ENCODE data around the gene DNAJB14. TPM values are rescaled to one million over a fixed set of nuclear protein-coding genes. Genes with fewer than 3 reads are reported as not detected.

The DNAJB14 gene
- total RNA-seq, 1 donor from 2014 or later: 48.8 TPM

GRCh38 chr4:99945718-99946355, 581 bp downstream of the DNAJB14 start:
- TF ChIP-seq CTCF (IDR thresholded peaks at IDR 0.05): no peak
- Mint-ChIP-seq H3K27me3 (no peaks in the 10 kb centered on the region), H3K27ac (peak overlapping the region; percentile 96), H3K4me3 (peak overlapping the region; percentile 98), H3K9me3 (peaks cover 4% of the 10 kb centered on the region), H3K4me1 (peaks cover 55% of the 10 kb centered on the region), H3K36me3 (ENCODE audit: low read depth) (peaks cover 38% of the 10 kb centered on the region)
- ChIA-PET POLR2A (interaction anchor here (0.8 to 3.7 kb wide), 9 partner anchors 9 to 857 kb away, joined by 3 to 57 read pairs (median 7); partner anchors contain the start of genes ADH5, DAPP1, LAMTOR3 and TRMT10A), CTCF (interaction anchor here (0.6 to 3.5 kb wide), 2 partner anchors 134 to 1654 kb away, joined by 3 to 31 read pairs; no protein-coding TSS in a partner anchor)
- ATAC-seq (ENCODE audit: low read depth) (peak; percentile 2), DNase-seq (no peak)
- intact Hi-C loops (cut with micrococcal nuclease): loop anchor here (5.0 kb wide), 4 partner anchors 146 to 1804 kb away; partner anchors contain the start of gene STPG2

GRCh38 chr4:99943904-99944437, 2.4 kb downstream of the DNAJB14 start:
- no peak for ATAC-seq (ENCODE audit: low read depth)
- no peak for TF ChIP-seq CTCF (IDR thresholded peaks at IDR 0.05)
- H3K36me3 Mint-ChIP-seq (ENCODE audit: low read depth): peaks cover 44% of the 10 kb centered on the region
- peaks cover 60% of the 10 kb centered on the region for H3K4me1 Mint-ChIP-seq
- H3K27ac Mint-ChIP-seq: no peak overlapping the region
- intact Hi-C loops (cut with micrococcal nuclease): loop anchor here (2.0 kb wide), 1 partner anchor 19 kb away; no protein-coding TSS in a partner anchor
- no peak for DNase-seq
- no peak overlapping the region for H3K4me3 Mint-ChIP-seq
- ChIA-PET POLR2A (interaction anchor here (1.0 kb wide), 1 partner anchor 128 kb away, joined by 3 read pairs; the partner anchor contains the start of gene DAPP1), CTCF (no interaction called here)
- no peaks in the 10 kb centered on the region for H3K27me3 Mint-ChIP-seq
- H3K9me3 Mint-ChIP-seq: peaks cover 4% of the 10 kb centered on the region

- TF ChIP-seq CTCF (IDR thresholded peaks at IDR 0.05): no peak
- no peak for DNase-seq
- POLR2A ChIA-PET: interaction anchor here (0.6 kb wide), 1 partner anchor 99 kb away, joined by 6 read pairs; no protein-coding TSS in a partner anchor
- H3K27me3 Mint-ChIP-seq: no peaks in the 10 kb centered on the region
- peaks cover 46% of the 10 kb centered on the region for H3K36me3 Mint-ChIP-seq (ENCODE audit: low read depth)
- no peak for ATAC-seq (ENCODE audit: low read depth)
- H3K27ac Mint-ChIP-seq: no peak overlapping the region
- H3K4me1 Mint-ChIP-seq: peaks cover 21% of the 10 kb centered on the region
- peaks cover 8% of the 10 kb centered on the region for H3K9me3 Mint-ChIP-seq
- no peak overlapping the region for H3K4me3 Mint-ChIP-seq
- CTCF ChIA-PET: no interaction called here
- intact Hi-C loops (cut with micrococcal nuclease): no loop called here
Observed at GRCh38 chr4:99938243-99938753, 8.1 kb downstream of the DNAJB14 start.

GRCh38 chr4:99934891-99935290, 11.5 kb downstream of the DNAJB14 start:
- POLR2A ChIA-PET: no interaction called here
- intact Hi-C loops (cut with micrococcal nuclease): no loop called here
- Mint-ChIP-seq H3K27me3 (no peaks in the 10 kb centered on the region), H3K4me1 (peaks cover 19% of the 10 kb centered on the region), H3K27ac (no peak overlapping the region), H3K36me3 (ENCODE audit: low read depth) (peaks cover 50% of the 10 kb centered on the region), H3K9me3 (peaks cover 10% of the 10 kb centered on the region), H3K4me3 (no peak overlapping the region)
- no peak for DNase-seq
- no peak for TF ChIP-seq CTCF (IDR thresholded peaks at IDR 0.05)
- CTCF ChIA-PET: no interaction called here
- ATAC-seq (ENCODE audit: low read depth): no peak

- Mint-ChIP-seq H3K9me3 (no peaks in the 10 kb centered on the region), H3K36me3 (ENCODE audit: low read depth) (peaks cover 61% of the 10 kb centered on the region), H3K4me1 (peaks cover 8% of the 10 kb centered on the region), H3K27me3 (no peaks in the 10 kb centered on the region), H3K4me3 (no peak overlapping the region), H3K27ac (no peak overlapping the region)
- ChIA-PET CTCF (no interaction called here), POLR2A (interaction anchor here (1.2 kb wide), 1 partner anchor 19 kb away, joined by 3 read pairs; the partner anchor contains the start of gene DNAJB14)
- ATAC-seq (ENCODE audit: low read depth) (no peak), DNase-seq (no peak)
- no peak for TF ChIP-seq CTCF (IDR thresholded peaks at IDR 0.05)
- intact Hi-C loops (cut with micrococcal nuclease): no loop called here
Observed at GRCh38 chr4:99927566-99927965, 18.9 kb downstream of the DNAJB14 start.
